GM03348 (cell line): ENCODE results near the gene ZNF598.

Experiments
- DNase-seq: peaks from one replicate; pipeline ENCODE4 v3.0.0; 2012; ENCODE audit warnings: low spot score

The ZNF598 gene

GRCh38 chr16:2006317-2006716, 3.3 kb downstream of the ZNF598 start:
- DNase-seq: no peak

- DNase-seq: no peak
Measured at GRCh38 chr16:2005646-2006045, 4.0 kb downstream of the ZNF598 start.

- no peak for DNase-seq
Measured at GRCh38 chr16:2004795-2005517, 4.7 kb downstream of the ZNF598 start.

- peak; percentile 94 for DNase-seq
Measured at GRCh38 chr16:2003827-2004641, 5.6 kb downstream of the ZNF598 start.

DNA sequence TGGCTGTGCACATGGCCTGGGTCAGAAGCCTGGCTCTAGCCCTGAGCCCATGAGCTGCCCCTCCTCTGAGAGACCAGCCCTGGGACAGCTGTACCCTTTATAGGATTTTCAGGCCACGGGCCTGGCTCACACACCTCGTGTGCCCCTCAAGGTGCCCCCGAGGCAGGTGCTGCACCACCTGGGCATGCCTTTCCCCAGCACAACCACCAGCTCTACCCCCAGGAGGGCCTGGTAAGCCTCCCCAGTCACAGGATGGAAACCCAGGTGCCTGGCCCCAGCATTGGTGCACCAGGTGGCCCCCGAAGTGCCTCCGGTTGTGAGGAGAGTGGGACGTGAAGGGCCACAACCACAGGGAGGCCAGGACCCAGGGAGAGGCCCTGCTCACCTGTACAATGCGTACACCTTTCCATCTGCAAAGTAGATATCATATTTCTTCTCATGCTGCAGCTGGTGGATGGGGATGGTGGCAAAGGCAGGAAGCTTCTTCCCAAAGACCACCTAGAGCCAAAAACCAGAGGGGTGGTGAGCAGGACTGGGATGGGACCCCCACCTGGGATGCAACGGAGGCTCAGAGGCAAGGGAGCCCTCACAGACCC, 6.3 kb downstream of the ZNF598 start:
- DNase-seq: no peak

DNA sequence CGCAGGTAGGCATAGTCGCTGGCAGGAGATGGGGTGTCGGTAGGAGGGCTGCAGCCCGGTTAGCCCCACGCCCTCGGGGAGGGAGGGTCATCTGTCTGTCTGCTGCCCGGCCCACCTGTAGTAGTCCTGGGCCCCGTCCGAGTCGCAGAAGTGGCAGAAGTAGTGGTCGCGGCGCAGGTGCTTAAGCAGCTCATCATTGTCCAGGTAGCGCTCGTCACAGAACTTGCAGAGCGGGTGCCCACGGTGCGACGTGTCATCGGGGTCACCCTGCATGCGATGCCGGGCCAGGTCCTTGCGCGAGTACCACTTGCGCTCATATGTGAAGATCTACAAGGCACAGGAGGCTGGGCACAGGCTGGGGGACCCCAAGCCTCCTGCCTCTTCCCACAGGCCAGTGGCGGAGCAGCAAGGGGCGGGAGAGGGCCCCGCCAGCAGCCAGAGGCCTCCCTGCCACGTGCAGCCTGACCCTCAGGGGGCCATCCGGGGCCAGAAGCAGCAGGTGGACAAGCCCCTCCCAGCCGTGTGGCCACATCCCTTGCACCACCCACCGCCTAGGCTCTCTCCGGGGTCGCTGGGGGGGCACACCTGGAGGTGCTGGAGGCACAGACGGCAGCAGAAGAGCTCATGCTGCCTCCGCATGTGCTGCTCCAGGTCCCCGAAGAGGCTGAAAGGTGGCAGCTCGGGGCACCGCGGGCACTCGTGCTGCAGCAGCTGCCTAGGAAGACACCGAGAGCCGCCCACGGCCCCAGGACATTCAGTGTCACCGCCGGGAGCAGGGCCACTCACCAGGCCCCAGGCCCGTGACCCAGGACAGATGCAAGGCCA, 7.0 kb downstream of the ZNF598 start:
- DNase-seq: no peak

DNA sequence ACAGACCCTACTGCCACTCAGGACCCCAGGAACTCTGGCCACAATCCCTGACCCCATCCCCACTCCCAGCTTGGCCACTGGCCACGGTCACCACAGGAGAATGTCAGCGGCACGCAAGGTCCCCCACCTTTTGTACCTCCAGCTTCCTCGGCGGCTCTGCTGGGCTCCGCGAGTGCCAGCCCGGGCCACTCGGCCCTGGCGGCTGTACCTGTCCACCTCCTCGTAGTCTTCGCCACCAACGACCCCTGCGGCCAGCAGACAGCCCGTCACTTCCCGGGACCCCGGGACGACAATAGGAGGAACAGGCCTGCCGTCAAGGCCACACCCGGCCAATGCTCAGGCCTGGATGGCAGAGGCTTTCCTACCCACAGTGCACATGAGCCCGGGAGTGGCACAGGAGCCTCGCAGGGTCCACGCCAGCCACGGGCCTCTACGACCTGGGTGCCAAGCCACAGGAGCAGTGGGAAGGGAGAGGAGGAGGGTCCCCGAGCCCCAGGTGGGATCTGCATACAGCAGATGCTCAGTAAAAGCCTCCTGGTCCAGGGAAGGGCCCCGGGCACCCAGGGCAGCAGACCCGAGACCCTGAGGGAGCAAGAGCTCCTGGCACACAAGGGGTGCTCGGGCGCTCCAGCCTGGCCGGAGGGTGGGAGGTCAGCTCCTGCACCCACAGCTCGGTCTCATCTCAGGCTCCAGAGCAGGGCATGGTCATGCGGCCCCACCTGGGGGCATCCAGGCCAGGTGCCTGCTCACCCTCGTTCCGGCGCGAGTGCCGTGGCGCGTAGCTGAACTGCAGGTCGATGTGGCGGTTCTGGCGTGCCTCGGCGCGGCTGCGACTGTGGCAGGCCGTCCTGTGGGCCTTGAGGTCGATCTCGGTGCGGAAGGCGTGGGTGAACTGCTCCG, 7.9 kb downstream of the ZNF598 start:
- DNase-seq: no peak

DNA sequence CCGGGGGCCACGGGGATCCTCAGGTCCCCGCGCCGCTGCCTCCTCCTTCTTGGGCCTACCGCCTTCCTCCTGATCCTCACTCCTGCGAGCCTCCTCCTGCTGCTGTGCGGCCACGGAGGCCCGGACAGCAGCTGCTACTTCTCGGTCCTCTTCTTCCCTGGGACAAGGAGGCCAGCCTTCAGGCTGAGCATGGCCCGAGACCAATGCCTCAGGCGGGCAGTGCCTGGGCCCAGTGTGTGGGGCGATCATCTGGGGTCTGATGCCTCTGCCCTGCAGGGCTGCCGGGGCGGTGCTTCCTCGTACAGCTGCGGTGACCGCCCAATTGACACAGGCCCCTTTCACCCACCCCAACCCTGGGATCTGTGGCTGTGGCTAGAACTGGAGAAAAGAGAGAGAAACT, 8.6 kb downstream of the ZNF598 start:
- no peak for DNase-seq

DNA sequence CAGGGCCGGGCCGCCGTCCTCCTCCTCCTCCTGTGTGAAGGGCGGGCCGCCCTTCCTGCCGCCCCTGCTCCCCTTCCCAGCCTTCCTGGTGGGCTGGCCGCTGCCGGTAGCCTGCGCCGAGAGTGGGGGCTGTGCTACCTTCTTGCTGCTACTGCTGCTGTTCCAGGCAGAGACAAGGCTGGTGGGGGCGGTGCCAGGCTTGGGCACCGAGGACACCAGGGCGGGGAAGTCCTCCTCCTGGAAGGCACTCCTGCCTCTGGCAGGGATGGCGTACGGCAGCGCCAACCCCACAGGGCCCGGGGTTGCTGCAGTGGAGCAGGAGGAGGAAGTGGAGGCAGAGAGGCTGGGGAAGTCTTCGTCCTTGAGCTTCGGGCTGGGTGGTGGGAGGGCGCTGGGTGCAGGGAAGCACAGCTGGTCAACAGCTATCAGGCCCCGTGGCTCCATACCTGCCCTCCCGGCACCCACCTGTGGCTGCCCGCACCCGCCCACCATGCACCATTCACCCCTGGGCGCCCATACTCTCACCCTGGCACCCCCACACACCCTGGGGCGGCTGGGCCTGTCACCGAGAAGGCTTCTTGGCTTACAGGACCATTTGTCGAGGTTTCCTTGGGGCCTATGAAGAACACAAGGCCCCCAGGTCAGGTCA, 9.6 kb downstream of the ZNF598 start:
- DNase-seq: no peak

DNA sequence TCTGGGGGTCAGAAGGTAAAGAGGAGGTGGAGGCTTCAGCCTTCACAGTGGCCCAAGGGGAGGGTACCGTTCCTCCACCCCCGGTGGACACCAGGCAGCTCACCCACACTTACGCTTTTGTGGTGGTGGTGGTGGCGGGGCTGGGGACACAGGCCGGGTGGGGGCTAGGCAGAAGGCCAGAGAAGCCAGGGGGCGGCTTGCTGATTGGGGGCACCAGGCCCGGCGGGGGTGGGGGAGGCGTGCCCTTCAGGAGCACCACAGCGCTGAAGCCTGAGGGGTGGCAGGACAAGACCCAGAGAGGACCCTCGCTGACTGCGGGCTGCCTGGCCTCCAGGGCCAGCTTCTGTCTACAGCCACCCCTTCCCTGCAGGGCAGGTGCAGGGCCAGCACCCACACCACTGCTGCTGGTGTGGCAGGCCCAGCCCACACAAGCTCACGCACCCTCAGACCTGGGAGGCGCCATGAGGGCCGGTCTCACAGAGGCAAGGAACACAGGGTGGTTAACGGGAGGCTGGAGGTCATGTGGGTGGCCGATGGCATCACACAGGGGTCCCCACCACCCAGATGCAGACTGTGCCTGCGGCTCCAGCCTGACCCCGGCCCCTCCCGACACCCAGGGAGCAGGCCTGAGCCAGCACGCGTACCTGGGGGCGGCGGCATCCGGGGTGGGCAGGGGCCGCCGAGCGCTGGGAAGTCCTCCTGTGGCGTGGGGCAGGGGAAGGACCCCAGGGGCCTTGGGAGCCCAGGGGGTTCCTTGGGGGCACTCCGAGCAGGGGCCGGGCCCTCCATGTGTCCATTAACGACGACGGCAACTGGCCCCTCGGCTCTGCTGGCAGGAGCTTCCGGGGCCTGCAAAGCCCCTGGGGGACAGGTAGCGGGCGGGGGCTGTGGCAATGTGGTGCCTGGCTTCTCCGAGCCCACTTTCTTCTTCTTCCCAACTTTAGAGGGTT, 10.5 kb downstream of the ZNF598 start:
- DNase-seq: no peak

- no peak for DNase-seq
Measured at GRCh38 chr16:1998360-1998835, 11.2 kb downstream of the ZNF598 start.

- peak; percentile 49 for DNase-seq
Measured at GRCh38 chr16:1997494-1998359, 11.9 kb downstream of the ZNF598 start.

- DNase-seq: no peak
Measured at GRCh38 chr16:1993731-1994131, 15.9 kb downstream of the ZNF598 start.

- DNase-seq: no peak
Measured at GRCh38 chr16:1992704-1993317, 16.8 kb downstream of the ZNF598 start.

DNA sequence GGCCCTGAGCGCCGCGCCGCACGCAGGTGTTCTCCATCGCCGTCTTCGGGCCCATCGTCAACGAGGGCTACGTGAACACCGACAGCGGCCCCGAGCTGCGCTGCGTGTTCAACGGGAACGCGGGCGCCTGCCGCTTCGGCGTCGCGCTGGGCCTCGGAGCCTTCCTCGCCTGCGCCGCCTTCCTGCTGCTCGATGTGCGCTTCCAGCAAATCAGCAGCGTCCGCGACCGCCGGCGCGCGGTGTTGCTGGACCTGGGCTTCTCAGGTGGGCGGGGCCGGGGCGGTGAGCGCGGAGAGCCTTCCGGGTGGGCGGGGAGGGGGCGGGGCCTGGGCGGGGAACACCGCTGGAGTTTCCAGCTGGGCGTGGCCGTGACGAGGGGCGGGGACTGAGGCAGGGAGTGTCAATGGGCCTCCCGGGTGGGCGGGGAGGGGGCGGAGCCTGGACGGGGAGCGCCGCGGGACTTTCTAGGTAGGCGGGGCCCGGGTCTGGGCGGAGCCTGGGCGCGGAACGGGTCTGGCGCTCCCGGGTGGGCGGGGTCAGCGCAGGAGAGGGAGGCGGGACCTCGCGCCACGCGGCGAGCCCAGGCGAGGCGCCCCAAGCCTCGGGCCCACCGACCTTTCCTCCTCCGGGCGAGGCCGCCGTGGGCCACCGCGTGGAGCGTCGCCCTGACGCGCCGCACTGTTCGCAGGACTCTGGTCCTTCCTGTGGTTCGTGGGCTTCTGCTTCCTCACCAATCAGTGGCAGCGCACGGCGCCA, 17.5 kb downstream of the ZNF598 start:
- DNase-seq: peak; percentile 97

GRCh38 chr16:1991588-1991947, 18.1 kb downstream of the ZNF598 start:
- DNase-seq: no peak

- no peak for DNase-seq
Measured at GRCh38 chr16:1991135-1991551, 18.5 kb downstream of the ZNF598 start.
